ENCODE results near the gene WDR6. TPM values are rescaled to one million over a fixed set of nuclear protein-coding genes. Genes with fewer than 3 reads are reported as not detected.
A peak's percentile ranks its signal among the peaks of the same experiment; 100 is the strongest.

The WDR6 gene
- total and polyA plus RNA-seq, 12 donors: 70.4 to 126 (median 77.9) TPM

GRCh38 chr3:49032646-49033304 lies 25.6 kb downstream of the WDR6 start:
- Histone ChIP-seq H3K27me3 (no peaks in the 10 kb centered on the region), H3K4me1 (peaks cover 6 to 27% (median 14%) of the 10 kb centered on the region in 9 donors), H3K27ac (no peak overlapping the region), H3K9me3 (no peaks in the 10 kb centered on the region), H3K4me3 (no peak overlapping the region), H3K36me3 (peaks cover 0 to 84% (median 28%) of the 10 kb centered on the region in 9 donors)
- 87 to 88% methylated on average over 6 of the region's 6 CpGs for WGBS, 2 donors
- ATAC-seq (no peak), DNase-seq (no peak)
- TF ChIP-seq CTCF (IDR thresholded peaks at IDR 0.05): no peak
- intact Hi-C loops (cut with DNase I): no loop called here

GRCh38 chr3:49034650-49035049 lies 27.5 kb downstream of the WDR6 start:
- Histone ChIP-seq H3K27ac (peak overlapping the region in 1 of 10 donors; percentile 4), H3K4me3 (no peak overlapping the region), H3K4me1 (peaks cover 0 to 10% (median 3%) of the 10 kb centered on the region in 9 donors), H3K36me3 (peaks cover 0 to 100% (median 33%) of the 10 kb centered on the region in 9 donors), H3K9me3 (no peaks in the 10 kb centered on the region), H3K27me3 (no peaks in the 10 kb centered on the region)
- TF ChIP-seq CTCF (IDR thresholded peaks at IDR 0.05): no peak
- 90 to 95% methylated on average over 2 of the region's 2 CpGs for WGBS, 2 donors
- DNase-seq (no peak), ATAC-seq (no peak)
- intact Hi-C loops (cut with DNase I): no loop called here

GRCh38 chr3:49035281-49035680 lies 28.1 kb downstream of the WDR6 start:
- Histone ChIP-seq H3K4me1 (peaks cover 0 to 7% (median 0%) of the 10 kb centered on the region in 9 donors), H3K9me3 (no peaks in the 10 kb centered on the region), H3K27ac (peak overlapping the region in 1 of 10 donors; percentile 4), H3K4me3 (no peak overlapping the region), H3K36me3 (peaks cover 0 to 100% (median 39%) of the 10 kb centered on the region in 9 donors), H3K27me3 (no peaks in the 10 kb centered on the region)
- intact Hi-C loops (cut with DNase I): no loop called here
- no peak for DNase-seq
- 86 to 94% methylated on average over 3 of the region's 3 CpGs for WGBS, 2 donors
- no peak for TF ChIP-seq CTCF (IDR thresholded peaks at IDR 0.05)
- ATAC-seq: no peak

GRCh38 chr3:49053543-49053942 lies 46.4 kb downstream of the WDR6 start:
- DNase-seq (no peak), ATAC-seq (no peak)
- WGBS, 2 donors: 93 to 97% methylated on average over 1 of the region's 1 CpG
- intact Hi-C loops (cut with DNase I): no loop called here
- no peaks in the 10 kb centered on the region for H3K9me3 ChIP-seq
- TF ChIP-seq CTCF (IDR thresholded peaks at IDR 0.05): no peak
- H3K36me3 ChIP-seq: peaks cover 0 to 90% (median 32%) of the 10 kb centered on the region in 9 donors
- no peak overlapping the region for H3K4me3 ChIP-seq
- no peak overlapping the region for H3K27ac ChIP-seq
- no peaks in the 10 kb centered on the region for H3K27me3 ChIP-seq
- H3K4me1 ChIP-seq: no peaks in the 10 kb centered on the region

Measured in heart right ventricle (tissue), 16 donors.